ENCODE results near the gene ZMYND8.

DNA sequence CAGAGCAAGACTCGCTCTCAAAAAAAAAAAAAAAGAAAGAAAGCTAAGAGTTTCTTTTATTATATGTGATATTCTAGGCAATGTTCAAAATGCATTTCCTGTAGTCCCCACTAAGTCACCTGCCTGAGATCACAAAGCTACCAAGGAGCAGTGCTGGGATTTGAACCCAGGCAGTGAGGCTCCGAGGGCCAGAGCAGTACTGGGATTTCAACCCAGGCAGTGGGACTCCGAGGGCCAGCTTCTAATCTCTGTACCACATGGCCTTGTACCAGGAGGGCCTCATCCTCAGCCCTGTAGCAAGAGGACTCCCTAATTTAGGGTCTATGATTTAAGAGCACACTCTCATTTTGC lies 39.7 kb downstream of the ZMYND8 start:
- TF ChIP-seq, protein P1, sequence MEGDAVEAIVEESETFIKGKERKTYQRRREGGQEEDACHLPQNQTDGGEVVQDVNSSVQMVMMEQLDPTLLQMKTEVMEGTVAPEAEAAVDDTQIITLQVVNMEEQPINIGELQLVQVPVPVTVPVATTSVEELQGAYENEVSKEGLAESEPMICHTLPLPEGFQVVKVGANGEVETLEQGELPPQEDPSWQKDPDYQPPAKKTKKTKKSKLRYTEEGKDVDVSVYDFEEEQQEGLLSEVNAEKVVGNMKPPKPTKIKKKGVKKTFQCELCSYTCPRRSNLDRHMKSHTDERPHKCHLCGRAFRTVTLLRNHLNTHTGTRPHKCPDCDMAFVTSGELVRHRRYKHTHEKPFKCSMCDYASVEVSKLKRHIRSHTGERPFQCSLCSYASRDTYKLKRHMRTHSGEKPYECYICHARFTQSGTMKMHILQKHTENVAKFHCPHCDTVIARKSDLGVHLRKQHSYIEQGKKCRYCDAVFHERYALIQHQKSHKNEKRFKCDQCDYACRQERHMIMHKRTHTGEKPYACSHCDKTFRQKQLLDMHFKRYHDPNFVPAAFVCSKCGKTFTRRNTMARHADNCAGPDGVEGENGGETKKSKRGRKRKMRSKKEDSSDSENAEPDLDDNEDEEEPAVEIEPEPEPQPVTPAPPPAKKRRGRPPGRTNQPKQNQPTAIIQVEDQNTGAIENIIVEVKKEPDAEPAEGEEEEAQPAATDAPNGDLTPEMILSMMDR (conservative IDR thresholded peaks at IDR 0.05 in 1 of 2, IDR thresholded peaks at IDR 0.05 in 1 of 2; ENCODE audit: extremely low read depth in 1 of 2, insufficient read depth in 1 of 2, low read depth in 1 of 2, low read length in 2 of 2): no peak
- TF ChIP-seq EZH2 (IDR thresholded peaks at IDR 0.05; ENCODE audit: borderline replicate concordance, low read length): no peak
